ENCODE results near the gene MAS1L. TPM values are rescaled to one million over a fixed set of nuclear protein-coding genes. Genes with fewer than 3 reads are reported as not detected.

Gene MAS1L
- polyA plus RNA-seq, 3 donors, result not detected

DNA sequence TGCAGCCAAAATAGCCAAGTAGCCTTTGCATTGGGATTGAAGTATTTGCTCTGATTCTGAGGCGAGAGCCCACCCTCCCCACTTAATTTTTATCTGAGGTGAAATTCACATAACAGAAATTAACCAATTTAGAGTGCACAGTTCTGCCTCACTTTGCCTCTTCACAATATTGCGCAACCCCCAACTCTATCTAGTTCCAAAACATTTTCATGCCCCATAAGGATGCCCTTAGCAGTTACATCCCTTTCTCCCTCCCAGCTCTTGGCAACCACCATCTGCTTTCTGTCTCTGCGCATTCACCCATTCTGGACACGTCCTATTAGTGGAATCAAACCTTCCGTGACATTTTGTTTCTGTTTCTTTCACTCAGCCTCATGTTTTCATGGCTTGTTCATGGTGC, 9.0 kb downstream of the MAS1L start:
- Histone ChIP-seq H3K4me1 (ENCODE audit: control insufficient read depth in 1 of 2, insufficient read depth in 2 of 2, low read length in 2 of 2) (no peaks in the 10 kb centered on the region), H3K9me3 (replicated peaks in 1 of 2; ENCODE audit: control insufficient read depth in 1 of 2, insufficient read depth in 1 of 2, low read length in 2 of 2) (no peaks in the 10 kb centered on the region), H2AFZ (ENCODE audit: insufficient read depth, low read depth, low read length, poor library complexity, severe bottlenecking) (no peak overlapping the region), H3K4me2 (replicated peaks; ENCODE audit: extremely low read depth, low read length, poor library complexity, severe bottlenecking) (no peak overlapping the region), H3K4me3 (replicated peaks in 1 of 3; ENCODE audit: low read depth in 2 of 3, low read length in 3 of 3) (no peak overlapping the region), H4K20me1 (ENCODE audit: insufficient read depth, low read length) (no peaks in the 10 kb centered on the region), H3K27me3 (ENCODE audit: control insufficient read depth in 2 of 2, insufficient read depth in 2 of 2, low read length in 2 of 2) (no peaks in the 10 kb centered on the region), H3K9ac (ENCODE audit: insufficient read depth, low read length, poor library complexity, severe bottlenecking) (no peak overlapping the region), H3K36me3 (replicated peaks in 1 of 2; ENCODE audit: control insufficient read depth in 1 of 2, insufficient read depth in 2 of 2, low read length in 2 of 2) (no peaks in the 10 kb centered on the region), H3K27ac (ENCODE audit: low read depth in 1 of 2, low read length in 2 of 2) (no peak overlapping the region), H3K79me2 (ENCODE audit: insufficient read depth, low read length) (no peaks in the 10 kb centered on the region)
- H3K4me3 Mint-ChIP-seq, result no peak overlapping the region
- H3K27me3 Mint-ChIP-seq (ENCODE audit: low read depth in 3 of 3), result peaks cover 0 to 2% (median 0%) of the 10 kb centered on the region in 3 donors
- no peak for DNase-seq
- no peak overlapping the region for H3K27ac Mint-ChIP-seq
- TF ChIP-seq, protein P1, sequence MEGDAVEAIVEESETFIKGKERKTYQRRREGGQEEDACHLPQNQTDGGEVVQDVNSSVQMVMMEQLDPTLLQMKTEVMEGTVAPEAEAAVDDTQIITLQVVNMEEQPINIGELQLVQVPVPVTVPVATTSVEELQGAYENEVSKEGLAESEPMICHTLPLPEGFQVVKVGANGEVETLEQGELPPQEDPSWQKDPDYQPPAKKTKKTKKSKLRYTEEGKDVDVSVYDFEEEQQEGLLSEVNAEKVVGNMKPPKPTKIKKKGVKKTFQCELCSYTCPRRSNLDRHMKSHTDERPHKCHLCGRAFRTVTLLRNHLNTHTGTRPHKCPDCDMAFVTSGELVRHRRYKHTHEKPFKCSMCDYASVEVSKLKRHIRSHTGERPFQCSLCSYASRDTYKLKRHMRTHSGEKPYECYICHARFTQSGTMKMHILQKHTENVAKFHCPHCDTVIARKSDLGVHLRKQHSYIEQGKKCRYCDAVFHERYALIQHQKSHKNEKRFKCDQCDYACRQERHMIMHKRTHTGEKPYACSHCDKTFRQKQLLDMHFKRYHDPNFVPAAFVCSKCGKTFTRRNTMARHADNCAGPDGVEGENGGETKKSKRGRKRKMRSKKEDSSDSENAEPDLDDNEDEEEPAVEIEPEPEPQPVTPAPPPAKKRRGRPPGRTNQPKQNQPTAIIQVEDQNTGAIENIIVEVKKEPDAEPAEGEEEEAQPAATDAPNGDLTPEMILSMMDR (IDR thresholded peaks at IDR 0.05), result no peak
- peaks cover 0 to 14% (median 2%) of the 10 kb centered on the region in 7 donors for H3K9me3 Mint-ChIP-seq
- WGBS (ENCODE audit: insufficient coverage), result 87% methylated on average over 3 of the region's 5 CpGs
- intact Hi-C loops (cut with micrococcal nuclease), result no loop called here
- no peaks in the 10 kb centered on the region for H3K36me3 Mint-ChIP-seq
- H3K4me1 Mint-ChIP-seq, result no peaks in the 10 kb centered on the region

- Histone ChIP-seq H3K4me2 (replicated peaks; ENCODE audit: extremely low read depth, low read length, poor library complexity, severe bottlenecking) (no peak overlapping the region), H3K9ac (ENCODE audit: insufficient read depth, low read length, poor library complexity, severe bottlenecking) (no peak overlapping the region), H3K79me2 (ENCODE audit: insufficient read depth, low read length) (no peaks in the 10 kb centered on the region), H3K4me3 (replicated peaks in 1 of 3; ENCODE audit: low read depth in 2 of 3, low read length in 3 of 3) (no peak overlapping the region), H3K27me3 (ENCODE audit: control insufficient read depth in 2 of 2, insufficient read depth in 2 of 2, low read length in 2 of 2) (no peaks in the 10 kb centered on the region), H3K9me3 (replicated peaks in 1 of 2; ENCODE audit: control insufficient read depth in 1 of 2, insufficient read depth in 1 of 2, low read length in 2 of 2) (no peaks in the 10 kb centered on the region), H2AFZ (ENCODE audit: insufficient read depth, low read depth, low read length, poor library complexity, severe bottlenecking) (no peak overlapping the region), H3K4me1 (ENCODE audit: control insufficient read depth in 1 of 2, insufficient read depth in 2 of 2, low read length in 2 of 2) (no peaks in the 10 kb centered on the region), H3K36me3 (replicated peaks in 1 of 2; ENCODE audit: control insufficient read depth in 1 of 2, insufficient read depth in 2 of 2, low read length in 2 of 2) (no peaks in the 10 kb centered on the region), H3K27ac (ENCODE audit: low read depth in 1 of 2, low read length in 2 of 2) (no peak overlapping the region), H4K20me1 (ENCODE audit: insufficient read depth, low read length) (no peaks in the 10 kb centered on the region)
- H3K27ac Mint-ChIP-seq, result no peak overlapping the region
- peaks cover 0 to 14% (median 2%) of the 10 kb centered on the region in 7 donors for H3K9me3 Mint-ChIP-seq
- intact Hi-C loops (cut with micrococcal nuclease), result no loop called here
- peaks cover 0 to 4% (median 2%) of the 10 kb centered on the region in 3 donors for H3K27me3 Mint-ChIP-seq (ENCODE audit: low read depth in 3 of 3)
- 82% methylated on average over 4 of the region's 5 CpGs for WGBS (ENCODE audit: insufficient coverage)
- H3K36me3 Mint-ChIP-seq, result no peaks in the 10 kb centered on the region
- no peaks in the 10 kb centered on the region for H3K4me1 Mint-ChIP-seq
- TF ChIP-seq, protein P1 (IDR thresholded peaks at IDR 0.05), result no peak
- H3K4me3 Mint-ChIP-seq, result no peak overlapping the region
- no peak for DNase-seq
Measured at GRCh38 chr6:29477923-29478450, 9.8 kb downstream of the MAS1L start.
